OCI-LY3 (cell line): ENCODE data around the gene PAMR1.

Experiments
- H2AFZ ChIP-seq: fragments of 200-600, 300-600 bp; shearing (Covaris generic); 2 replicates; pipeline ENCODE4 v1.6.0; 2014; ENCODE audit warnings: antibody characterized with exemption, low read depth, low read length
- H3K27ac ChIP-seq: fragments of 200-600, 300-600 bp; sonication (generic); 2 replicates; pipeline ENCODE4 v1.5.1; 2014; ENCODE audit warnings: mild to moderate bottlenecking, low read length, moderate library complexity, mixed read lengths
- H3K27me3 ChIP-seq: fragments of 200-600, 300-600 bp; sonication (generic); 2 replicates; pipeline ENCODE4 v1.6.1; 2014; ENCODE audit warnings: low read depth, low read length, mixed read lengths
- H3K36me3 ChIP-seq: fragments of 200-600, 300-600 bp; sonication (generic); replicated peaks from 2 replicates; pipeline ENCODE3; 2014; ENCODE audit warnings: low read depth, low read length, mixed read lengths
- H3K4me1 ChIP-seq: fragments of 300-600, 200-600 bp; sonication (generic); 2 replicates; pipeline ENCODE4 v1.6.1; 2014; ENCODE audit warnings: low read length, mixed read lengths
- H3K4me2 ChIP-seq: fragments of 200-600, 300-600 bp; sonication (generic); 2 replicates; pipeline ENCODE4 v1.6.1; 2014; ENCODE audit warnings: low read length, mixed read lengths
- H3K4me3 ChIP-seq: fragments of 300-600, 200-600 bp; sonication (generic); 2 replicates; pipeline ENCODE4 v1.5.1; 2014; ENCODE audit warnings: antibody characterized with exemption, mild to moderate bottlenecking, low read length, moderate library complexity
- H3K79me2 ChIP-seq: fragments of 300-600, 200-600 bp; shearing (Covaris generic); 2 replicates; pipeline ENCODE4 v1.6.1; 2014; ENCODE audit warnings: mild to moderate bottlenecking, low read length, mixed read lengths
- H3K9ac ChIP-seq: fragments of 300-600, 200-600 bp; shearing (Covaris generic); 2 replicates; pipeline ENCODE4 v1.6.0; 2014; ENCODE audit warnings: mild to moderate bottlenecking, low read length, moderate library complexity
- H3K9me3 ChIP-seq: fragments of 200-600, 300-600 bp; shearing (Covaris generic); 2 replicates; pipeline ENCODE4 v1.6.1; 2014; ENCODE audit warnings: low read length, mixed read lengths; ENCODE audit not compliant: insufficient read depth
- H4K20me1 ChIP-seq: fragments of 200-600, 300-600 bp; sonication (generic); 2 replicates; pipeline ENCODE4 v1.6.1; 2016; ENCODE audit warnings: low read length, mixed read lengths; ENCODE audit not compliant: insufficient read depth
- CTCF ChIP-seq: fragments of 200-600, 300-600 bp; sonication (generic); IDR thresholded peaks from 2 replicates; pipeline ENCODE4 v1.5.1; 2014; ENCODE audit warnings: antibody characterized with exemption, low read length, low read depth
- EZH2phosphoT487 ChIP-seq: fragments of 200-600 bp; shearing (Covaris generic); IDR thresholded peaks from 2 replicates; pipeline ENCODE4 v1.6.1; 2018; ENCODE audit warnings: antibody characterized with exemption, mixed run types, low read depth

PAMR1 gene

GRCh38 chr11:35486446-35486845 lies 39.0 kb downstream of the PAMR1 start:
- H2AFZ ChIP-seq: no peak overlapping the region
- H3K27ac ChIP-seq: no peak overlapping the region
- no peaks in the 10 kb centered on the region for H3K79me2 ChIP-seq
- H4K20me1 ChIP-seq: no peaks in the 10 kb centered on the region
- H3K9me3 ChIP-seq: peaks cover 11% of the 10 kb centered on the region; the same call in 1 of the 2 replicates
- no peak overlapping the region for H3K4me3 ChIP-seq
- no peaks in the 10 kb centered on the region for H3K36me3 ChIP-seq
- H3K4me1 ChIP-seq: no peaks in the 10 kb centered on the region
- peaks cover 48% of the 10 kb centered on the region for H3K27me3 ChIP-seq
- no peak overlapping the region for H3K4me2 ChIP-seq
- no peak overlapping the region for H3K9ac ChIP-seq
- TF ChIP-seq CTCF: no peak
- TF ChIP-seq EZH2phosphoT487: no peak

- Histone ChIP-seq H3K27ac (no peak overlapping the region), H3K4me2 (no peak overlapping the region), H3K36me3 (no peaks in the 10 kb centered on the region), H4K20me1 (no peaks in the 10 kb centered on the region), H3K79me2 (no peaks in the 10 kb centered on the region), H2AFZ (0 out of 2 replicates have a peak overlapping the region, but pooled peaks have one; percentile 27), H3K9me3 (peaks cover 11% of the 10 kb centered on the region; the same call in 1 of the 2 replicates), H3K9ac (no peak overlapping the region), H3K4me1 (no peaks in the 10 kb centered on the region), H3K27me3 (peaks cover 45% of the 10 kb centered on the region), H3K4me3 (no peak overlapping the region)
- TF ChIP-seq EZH2phosphoT487 (no peak), CTCF (peak; percentile 82)
Observed at GRCh38 chr11:35485656-35486322, 39.6 kb downstream of the PAMR1 start.

- Histone ChIP-seq H3K4me2 (no peak overlapping the region), H3K9me3 (peaks cover 11% of the 10 kb centered on the region; the same call in 1 of the 2 replicates), H2AFZ (no peak overlapping the region), H4K20me1 (no peaks in the 10 kb centered on the region), H3K36me3 (no peaks in the 10 kb centered on the region), H3K79me2 (no peaks in the 10 kb centered on the region), H3K27me3 (peaks cover 31% of the 10 kb centered on the region), H3K9ac (no peak overlapping the region), H3K4me3 (no peak overlapping the region), H3K4me1 (no peaks in the 10 kb centered on the region), H3K27ac (no peak overlapping the region)
- TF ChIP-seq CTCF (no peak), EZH2phosphoT487 (no peak)
Observed at GRCh38 chr11:35484435-35484834, 41.0 kb downstream of the PAMR1 start.

GRCh38 chr11:35483131-35483820 lies 42.1 kb downstream of the PAMR1 start:
- Histone ChIP-seq H3K4me2 (no peak overlapping the region), H3K27ac (no peak overlapping the region), H2AFZ (no peak overlapping the region), H3K79me2 (no peaks in the 10 kb centered on the region), H3K9me3 (peaks cover 11% of the 10 kb centered on the region; the same call in 1 of the 2 replicates), H3K4me1 (no peaks in the 10 kb centered on the region), H3K36me3 (no peaks in the 10 kb centered on the region), H4K20me1 (no peaks in the 10 kb centered on the region), H3K4me3 (no peak overlapping the region), H3K9ac (no peak overlapping the region), H3K27me3 (peaks cover 30% of the 10 kb centered on the region)
- TF ChIP-seq EZH2phosphoT487 (no peak), CTCF (no peak)
